Parathyroid adenoma (tissue), 2 donors: ENCODE data around the gene PTH.

Source experiments
- H2AFZ ChIP-seq: fragments of 300-600 bp; sonication (generic); one replicate; pipeline ENCODE4 v1.7.0; 2017; ENCODE audit warnings: antibody characterized with exemption, mild to moderate bottlenecking
- H3K27ac ChIP-seq: fragments of 300-600 bp; sonication (generic); one replicate; pipeline ENCODE4 v1.7.0; 2017
- H3K27me3 ChIP-seq: fragments of 300-600 bp; sonication (generic); one replicate; pipeline ENCODE4 v1.7.0; 2017; ENCODE audit warnings: low read length; ENCODE audit not compliant: control insufficient read depth, insufficient read depth
- H3K36me3 ChIP-seq: fragments of 300-600 bp; sonication (generic); one replicate; pipeline ENCODE4 v1.7.0; 2017; ENCODE audit warnings: low read length; ENCODE audit not compliant: control insufficient read depth, insufficient read depth
- H3K4me1 ChIP-seq: fragments of 300-600 bp; sonication (generic); one replicate; pipeline ENCODE4 v1.7.0; 2017; ENCODE audit warnings: control low read depth
- H3K4me2 ChIP-seq: fragments of 300-600 bp; sonication (generic); one replicate; pipeline ENCODE4 v1.7.0; 2017; ENCODE audit warnings: low read length
- H3K4me3 ChIP-seq: fragments of 300-600 bp; sonication (generic); one replicate; pipeline ENCODE4 v1.7.0; 2017; ENCODE audit warnings: low read depth, low read length
- H3K79me2 ChIP-seq: fragments of 300-600 bp; sonication (generic); one replicate; pipeline ENCODE4 v1.7.0; 2017; ENCODE audit warnings: control low read depth
- H3K9ac ChIP-seq: fragments of 300-600 bp; sonication (generic); one replicate; pipeline ENCODE4 v1.7.0; 2017; ENCODE audit warnings: mild to moderate bottlenecking
- H3K9me3 ChIP-seq: fragments of 300-600 bp; sonication (generic); one replicate; pipeline ENCODE4 v1.7.0; 2017; ENCODE audit warnings: low read length; ENCODE audit not compliant: control insufficient read depth
- TF ChIP-seq, protein P1 (sequence below): fragments of 300-600 bp; sonication (generic); IDR thresholded peaks from one replicate; pipeline ENCODE4 v1.7.0; 2017; ENCODE audit warnings: antibody characterized with exemption, mild to moderate bottlenecking
- donor health status: primary hyperparathyroidism.

PTH gene

DNA sequence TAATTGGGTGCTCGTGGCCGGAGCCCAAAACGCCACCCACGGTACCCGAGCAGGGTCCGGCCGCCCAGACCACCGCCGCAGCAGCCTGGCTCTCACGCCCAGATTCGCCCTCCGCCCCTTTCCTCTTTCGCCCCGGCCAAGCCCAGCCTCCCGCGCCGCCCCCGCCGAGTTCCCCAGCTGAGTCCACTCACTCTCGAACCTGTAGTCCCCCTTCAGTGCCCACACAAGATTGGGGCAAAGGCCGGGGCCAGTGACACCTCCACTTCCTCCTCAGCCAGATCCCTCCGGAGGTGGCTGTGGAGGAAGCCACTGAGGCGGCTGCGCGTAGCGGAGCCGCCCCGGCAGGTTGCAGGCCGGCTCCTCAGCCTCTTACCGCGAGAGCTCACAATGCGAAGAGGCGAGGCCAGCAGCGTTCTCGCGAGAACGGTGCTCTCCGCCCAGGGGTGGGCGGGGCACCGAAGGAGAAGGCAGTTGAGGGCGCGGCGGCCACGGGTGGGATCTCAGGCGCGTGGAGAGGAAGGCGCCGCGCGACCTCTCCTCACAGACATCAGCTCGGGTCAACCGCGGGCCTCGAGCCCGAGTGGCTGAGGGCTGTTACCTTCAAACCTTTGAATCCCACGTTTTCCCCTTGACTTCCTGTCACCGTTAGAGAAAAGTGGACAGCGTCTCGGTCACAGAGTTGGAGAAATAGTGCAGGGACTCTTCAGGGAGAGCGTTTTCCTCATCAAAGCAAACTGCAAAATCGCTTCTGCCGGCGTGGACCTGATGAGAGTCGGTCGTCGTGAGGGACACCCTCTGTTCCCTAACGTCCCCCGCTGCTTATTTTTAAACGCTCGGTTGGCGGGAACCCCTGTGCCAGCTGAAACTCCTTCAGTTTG is 32.7 kb downstream of the PTH start, which contains the start of gene BTBD10:
Gene BTBD10 (minus strand): TSS at position 322 of the 878 bp plus-strand sequence. CDS start 18,098 bp downstream, outside the sequence.
- Histone ChIP-seq H3K27ac (peak within 1 kb of the TSS; percentile 79), H3K27me3 (no peaks in the 10 kb centered on the region), H3K4me3 (peak within 1 kb of the TSS; percentile 57), H3K36me3 (no peaks in the 10 kb centered on the region), H3K4me2 (peak within 1 kb of the TSS; percentile 42), H3K79me2 (peaks cover 11% of the 10 kb centered on the region), H3K9me3 (no peaks in the 10 kb centered on the region), H3K4me1 (no peaks in the 10 kb centered on the region), H2AFZ (peak within 1 kb of the TSS; percentile 89), H3K9ac (peak within 1 kb of the TSS; percentile 61)
- TF ChIP-seq, protein P1, sequence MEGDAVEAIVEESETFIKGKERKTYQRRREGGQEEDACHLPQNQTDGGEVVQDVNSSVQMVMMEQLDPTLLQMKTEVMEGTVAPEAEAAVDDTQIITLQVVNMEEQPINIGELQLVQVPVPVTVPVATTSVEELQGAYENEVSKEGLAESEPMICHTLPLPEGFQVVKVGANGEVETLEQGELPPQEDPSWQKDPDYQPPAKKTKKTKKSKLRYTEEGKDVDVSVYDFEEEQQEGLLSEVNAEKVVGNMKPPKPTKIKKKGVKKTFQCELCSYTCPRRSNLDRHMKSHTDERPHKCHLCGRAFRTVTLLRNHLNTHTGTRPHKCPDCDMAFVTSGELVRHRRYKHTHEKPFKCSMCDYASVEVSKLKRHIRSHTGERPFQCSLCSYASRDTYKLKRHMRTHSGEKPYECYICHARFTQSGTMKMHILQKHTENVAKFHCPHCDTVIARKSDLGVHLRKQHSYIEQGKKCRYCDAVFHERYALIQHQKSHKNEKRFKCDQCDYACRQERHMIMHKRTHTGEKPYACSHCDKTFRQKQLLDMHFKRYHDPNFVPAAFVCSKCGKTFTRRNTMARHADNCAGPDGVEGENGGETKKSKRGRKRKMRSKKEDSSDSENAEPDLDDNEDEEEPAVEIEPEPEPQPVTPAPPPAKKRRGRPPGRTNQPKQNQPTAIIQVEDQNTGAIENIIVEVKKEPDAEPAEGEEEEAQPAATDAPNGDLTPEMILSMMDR = no peak

DNA sequence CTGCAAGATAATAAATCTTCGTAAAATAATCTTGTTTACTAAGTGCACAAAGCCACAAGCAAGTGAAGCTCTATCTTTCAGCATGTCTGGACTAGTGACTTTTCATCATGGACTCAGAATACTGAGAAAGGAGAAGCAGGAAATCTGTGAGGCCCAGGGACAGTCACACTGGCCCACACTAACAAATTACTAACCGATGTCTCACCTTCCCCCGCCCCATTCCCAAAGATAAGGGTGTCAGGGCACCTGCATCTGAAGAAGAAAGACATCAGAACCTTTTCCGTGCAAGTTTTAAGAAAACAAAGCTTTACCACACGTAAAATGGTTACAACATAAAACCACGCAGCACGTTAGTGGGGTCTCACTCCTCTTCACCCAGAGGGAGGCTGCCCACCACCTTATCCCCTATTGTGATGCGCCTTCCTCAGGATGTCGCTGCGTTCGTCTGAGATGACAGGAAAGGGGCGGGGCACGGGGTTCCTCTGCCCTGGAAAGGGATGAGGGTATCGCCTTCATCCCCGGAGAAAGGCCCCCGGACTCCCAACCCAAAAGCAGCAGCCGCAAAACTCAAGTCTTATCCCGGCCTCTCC is 33.4 kb downstream of the PTH start:
- Histone ChIP-seq H3K9ac (peak overlapping the region; percentile 61), H3K79me2 (peaks cover 10% of the 10 kb centered on the region), H3K36me3 (no peaks in the 10 kb centered on the region), H3K27ac (peak overlapping the region; percentile 79), H3K4me2 (no peak overlapping the region), H3K27me3 (no peaks in the 10 kb centered on the region), H3K4me1 (no peaks in the 10 kb centered on the region), H3K9me3 (no peaks in the 10 kb centered on the region), H3K4me3 (peak overlapping the region; percentile 57), H2AFZ (peak overlapping the region; percentile 89)
- TF ChIP-seq, protein P1 = no peak

DNA sequence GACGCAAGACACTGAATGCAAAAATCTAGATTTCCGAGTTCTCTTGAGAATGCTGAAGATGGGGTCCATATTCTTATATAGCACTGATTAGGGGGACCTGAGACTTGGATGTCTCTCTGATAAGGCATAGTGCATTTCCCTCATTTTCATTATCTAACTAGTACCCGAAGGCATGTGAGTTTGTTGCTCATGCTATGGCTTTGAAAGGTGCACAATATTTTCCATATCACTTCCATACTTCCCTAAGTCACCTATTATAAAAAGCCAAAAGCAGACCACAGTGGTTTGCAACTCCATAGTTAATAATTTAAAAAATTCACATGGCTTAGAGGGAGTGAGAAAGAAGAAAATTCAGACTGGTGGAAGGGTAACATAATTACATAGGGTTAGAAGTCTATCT is 34.5 kb downstream of the PTH start:
- H3K4me3 ChIP-seq = no peak overlapping the region

DNA sequence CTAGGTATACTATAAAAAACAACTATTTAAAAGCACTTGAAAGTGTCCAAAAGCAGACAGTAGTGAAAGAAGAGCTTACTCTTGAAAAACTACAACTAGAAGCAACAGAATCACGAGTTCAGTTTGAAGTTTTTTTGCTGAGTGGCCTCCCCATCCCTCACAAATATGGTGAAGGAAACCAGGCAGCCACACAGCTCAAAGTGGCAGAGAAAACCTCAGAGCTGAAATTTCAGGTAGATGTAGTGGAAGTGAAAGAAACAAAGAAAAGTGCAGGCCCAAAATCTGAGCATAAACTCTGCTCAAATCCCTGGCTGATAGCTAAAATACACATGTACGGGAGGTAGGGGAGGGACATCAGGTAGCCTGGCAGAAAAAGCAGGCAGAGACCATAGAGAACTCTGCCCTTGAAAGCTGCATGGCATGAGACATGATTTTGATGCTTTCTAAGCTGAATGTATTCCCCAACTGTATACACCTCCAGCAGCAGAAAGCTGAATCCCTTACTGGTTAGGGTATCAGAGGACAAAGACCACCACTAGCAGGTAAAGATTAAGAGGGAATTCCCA is 44.9 kb downstream of the PTH start:
- Histone ChIP-seq H3K4me2 (no peak overlapping the region), H3K9me3 (no peaks in the 10 kb centered on the region), H3K79me2 (peaks cover 10% of the 10 kb centered on the region), H3K4me1 (no peaks in the 10 kb centered on the region), H3K9ac (no peak overlapping the region), H3K27me3 (no peaks in the 10 kb centered on the region), H3K27ac (no peak overlapping the region), H3K36me3 (no peaks in the 10 kb centered on the region), H3K4me3 (no peak overlapping the region), H2AFZ (no peak overlapping the region)
- TF ChIP-seq, protein P1 = no peak

More for the DNA sequence above, 34.5 kb downstream of the PTH start:
- no peaks in the 10 kb centered on the region for H3K27me3 ChIP-seq
- TF ChIP-seq, protein P1 = no peak
- no peak overlapping the region for H3K4me2 ChIP-seq
- H3K79me2 ChIP-seq = peaks cover 12% of the 10 kb centered on the region
- H3K4me1 ChIP-seq = no peaks in the 10 kb centered on the region
- H2AFZ ChIP-seq = no peak overlapping the region
- no peak overlapping the region for H3K9ac ChIP-seq
- no peak overlapping the region for H3K27ac ChIP-seq
- H3K9me3 ChIP-seq = no peaks in the 10 kb centered on the region
- H3K36me3 ChIP-seq = no peaks in the 10 kb centered on the region
